GM18526 (cell line): ENCODE results near the gene ABCC3.

Experiments used
- POLR2A ChIP-seq: IDR thresholded peaks from 3 replicates; pipeline ENCODE4 v1.6.1; 2011; ENCODE audit not compliant: insufficient read length; ENCODE audit errors: extremely low read depth

ABCC3 gene, protein sequence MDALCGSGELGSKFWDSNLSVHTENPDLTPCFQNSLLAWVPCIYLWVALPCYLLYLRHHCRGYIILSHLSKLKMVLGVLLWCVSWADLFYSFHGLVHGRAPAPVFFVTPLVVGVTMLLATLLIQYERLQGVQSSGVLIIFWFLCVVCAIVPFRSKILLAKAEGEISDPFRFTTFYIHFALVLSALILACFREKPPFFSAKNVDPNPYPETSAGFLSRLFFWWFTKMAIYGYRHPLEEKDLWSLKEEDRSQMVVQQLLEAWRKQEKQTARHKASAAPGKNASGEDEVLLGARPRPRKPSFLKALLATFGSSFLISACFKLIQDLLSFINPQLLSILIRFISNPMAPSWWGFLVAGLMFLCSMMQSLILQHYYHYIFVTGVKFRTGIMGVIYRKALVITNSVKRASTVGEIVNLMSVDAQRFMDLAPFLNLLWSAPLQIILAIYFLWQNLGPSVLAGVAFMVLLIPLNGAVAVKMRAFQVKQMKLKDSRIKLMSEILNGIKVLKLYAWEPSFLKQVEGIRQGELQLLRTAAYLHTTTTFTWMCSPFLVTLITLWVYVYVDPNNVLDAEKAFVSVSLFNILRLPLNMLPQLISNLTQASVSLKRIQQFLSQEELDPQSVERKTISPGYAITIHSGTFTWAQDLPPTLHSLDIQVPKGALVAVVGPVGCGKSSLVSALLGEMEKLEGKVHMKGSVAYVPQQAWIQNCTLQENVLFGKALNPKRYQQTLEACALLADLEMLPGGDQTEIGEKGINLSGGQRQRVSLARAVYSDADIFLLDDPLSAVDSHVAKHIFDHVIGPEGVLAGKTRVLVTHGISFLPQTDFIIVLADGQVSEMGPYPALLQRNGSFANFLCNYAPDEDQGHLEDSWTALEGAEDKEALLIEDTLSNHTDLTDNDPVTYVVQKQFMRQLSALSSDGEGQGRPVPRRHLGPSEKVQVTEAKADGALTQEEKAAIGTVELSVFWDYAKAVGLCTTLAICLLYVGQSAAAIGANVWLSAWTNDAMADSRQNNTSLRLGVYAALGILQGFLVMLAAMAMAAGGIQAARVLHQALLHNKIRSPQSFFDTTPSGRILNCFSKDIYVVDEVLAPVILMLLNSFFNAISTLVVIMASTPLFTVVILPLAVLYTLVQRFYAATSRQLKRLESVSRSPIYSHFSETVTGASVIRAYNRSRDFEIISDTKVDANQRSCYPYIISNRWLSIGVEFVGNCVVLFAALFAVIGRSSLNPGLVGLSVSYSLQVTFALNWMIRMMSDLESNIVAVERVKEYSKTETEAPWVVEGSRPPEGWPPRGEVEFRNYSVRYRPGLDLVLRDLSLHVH (N-terminal part only)

DNA sequence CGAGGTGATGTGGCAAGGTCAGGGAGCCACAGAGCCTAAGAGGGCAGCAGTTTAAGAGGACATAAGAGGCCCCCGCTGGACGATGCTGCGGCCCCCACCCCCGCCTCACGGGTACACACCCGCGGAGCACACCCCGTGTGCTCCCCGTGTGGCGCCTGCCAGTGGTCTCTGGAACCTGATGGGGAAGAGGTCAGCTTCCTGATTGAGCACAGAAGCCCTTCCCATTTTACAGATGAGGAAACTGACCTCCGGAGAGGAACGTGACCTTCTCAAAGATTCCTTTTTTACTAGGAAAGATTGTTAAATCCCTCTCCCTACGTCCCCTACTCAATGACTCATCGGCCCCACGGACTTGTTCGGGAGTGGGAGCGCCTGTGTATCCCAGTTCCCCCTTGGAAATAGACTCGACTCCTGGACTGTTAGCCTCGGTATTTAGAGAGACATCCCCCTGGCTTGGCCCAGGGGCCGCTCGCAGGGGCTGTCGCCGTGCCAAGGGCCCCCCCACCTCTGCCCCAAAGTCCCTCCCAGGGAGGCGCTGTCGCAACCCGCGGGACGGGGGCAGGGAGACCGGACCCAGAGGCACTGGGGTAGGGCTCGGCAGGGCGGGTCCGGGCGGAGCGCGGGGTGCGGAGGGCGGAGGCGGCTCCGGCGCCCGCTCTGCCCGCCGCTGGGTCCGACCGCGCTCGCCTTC lies at the start of gene ABCC3:
Gene ABCC3 (plus strand): TSS at position 658 of the 691 bp plus-strand sequence. CDS start 56 bp downstream, outside the sequence.
- no peak for TF ChIP-seq POLR2A

DNA sequence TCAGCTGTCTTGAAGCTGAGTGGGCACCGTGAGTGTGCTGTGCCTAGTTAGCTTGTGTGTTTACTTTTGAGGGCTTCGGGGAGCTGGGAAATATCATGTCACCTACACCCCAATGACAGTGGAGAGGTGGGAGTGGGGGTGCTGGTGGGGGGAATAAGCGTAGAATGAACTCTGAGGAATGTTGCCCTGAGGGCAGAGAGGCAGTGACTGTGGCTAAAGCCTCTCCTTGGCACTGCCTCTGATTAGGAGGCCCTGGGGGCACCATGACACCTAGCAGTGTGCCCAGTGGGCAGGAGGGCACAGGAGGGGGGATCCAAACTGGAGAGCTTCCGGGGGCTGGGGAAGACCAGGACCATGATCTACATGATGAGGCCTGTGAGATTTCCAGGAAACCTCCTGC lies 49.3 kb upstream of the ABCC3 start:
- no peak for TF ChIP-seq POLR2A

DNA sequence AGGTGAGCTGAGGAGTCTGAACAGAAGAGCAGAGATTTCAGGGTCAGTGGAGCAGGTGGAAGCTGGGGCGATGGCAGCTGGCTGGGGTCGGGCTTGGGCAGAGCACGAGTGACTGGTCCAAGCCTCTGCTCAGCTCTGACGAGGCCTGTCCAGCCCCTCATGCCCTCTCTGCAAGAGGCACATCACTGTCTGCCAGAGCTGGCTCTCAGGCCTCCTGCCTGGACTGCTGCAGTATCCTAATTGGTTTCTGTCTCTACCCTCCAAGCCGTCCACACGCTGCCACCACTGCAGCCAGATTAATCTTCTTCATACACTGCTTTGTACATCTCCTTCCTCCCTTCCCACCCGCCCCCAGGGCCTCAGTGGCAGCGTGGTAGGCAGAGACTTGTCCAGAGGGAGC lies 48.8 kb upstream of the ABCC3 start:
- TF ChIP-seq POLR2A: no peak

DNA sequence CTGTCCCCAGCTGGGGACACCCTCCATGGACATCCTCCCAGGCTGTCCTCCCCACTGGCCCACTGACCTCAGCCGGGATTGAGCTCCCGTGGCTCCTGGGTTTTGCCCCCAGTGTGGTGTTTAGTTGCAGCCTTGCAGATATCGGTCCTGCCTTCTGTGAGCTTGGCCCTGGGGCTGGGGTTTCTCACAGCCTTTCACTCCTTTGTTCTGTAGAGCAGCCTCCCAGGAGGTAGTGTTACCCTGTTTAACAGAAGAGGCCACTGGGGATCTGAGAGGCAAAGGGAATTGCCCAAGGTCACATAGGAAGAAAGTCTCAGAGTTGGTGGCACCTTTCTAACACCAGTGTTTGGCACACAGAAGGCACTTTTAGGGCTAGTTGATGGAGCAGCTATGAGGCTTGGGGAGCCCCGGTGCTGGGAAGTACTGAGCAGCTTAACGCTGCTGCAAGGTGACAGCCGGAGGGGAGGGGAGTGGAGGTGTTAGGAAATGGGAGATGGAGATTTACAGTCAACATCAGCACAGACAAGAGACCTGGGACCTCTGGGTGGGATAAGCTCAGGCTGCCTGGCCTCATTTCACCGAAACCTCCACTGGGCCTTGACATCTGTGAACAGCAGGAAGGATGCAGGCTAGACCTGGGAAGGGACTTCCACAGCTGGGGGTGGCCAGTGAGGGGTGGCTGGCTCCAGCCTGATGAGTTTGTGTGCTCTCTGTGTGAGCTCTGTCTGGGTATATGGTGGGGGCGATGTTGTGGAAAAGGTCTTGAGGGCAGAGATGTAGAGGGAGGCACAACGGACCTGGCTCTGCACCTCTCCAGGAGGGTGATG lies 48.0 kb upstream of the ABCC3 start:
- TF ChIP-seq POLR2A: no peak

DNA sequence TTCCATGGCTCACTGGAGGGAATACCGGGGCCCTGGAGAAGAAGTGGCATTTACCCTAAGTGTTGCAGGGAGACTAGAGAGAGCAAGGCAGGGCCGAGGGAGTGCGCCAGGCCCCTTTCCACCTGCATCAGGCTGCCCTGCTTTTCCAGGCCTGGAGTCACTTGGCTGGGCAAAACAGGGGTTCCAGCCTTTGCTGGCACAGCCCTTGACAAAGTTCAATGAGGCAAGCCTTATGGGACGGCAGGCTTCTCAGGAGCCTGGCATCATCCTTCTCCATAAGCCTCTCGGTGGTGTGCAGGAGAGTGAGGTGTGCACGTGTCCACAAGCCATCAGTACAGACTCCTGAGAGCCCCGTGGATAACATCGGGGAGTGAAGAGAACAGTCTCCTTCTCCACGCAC lies 47.1 kb upstream of the ABCC3 start:
- no peak for TF ChIP-seq POLR2A

DNA sequence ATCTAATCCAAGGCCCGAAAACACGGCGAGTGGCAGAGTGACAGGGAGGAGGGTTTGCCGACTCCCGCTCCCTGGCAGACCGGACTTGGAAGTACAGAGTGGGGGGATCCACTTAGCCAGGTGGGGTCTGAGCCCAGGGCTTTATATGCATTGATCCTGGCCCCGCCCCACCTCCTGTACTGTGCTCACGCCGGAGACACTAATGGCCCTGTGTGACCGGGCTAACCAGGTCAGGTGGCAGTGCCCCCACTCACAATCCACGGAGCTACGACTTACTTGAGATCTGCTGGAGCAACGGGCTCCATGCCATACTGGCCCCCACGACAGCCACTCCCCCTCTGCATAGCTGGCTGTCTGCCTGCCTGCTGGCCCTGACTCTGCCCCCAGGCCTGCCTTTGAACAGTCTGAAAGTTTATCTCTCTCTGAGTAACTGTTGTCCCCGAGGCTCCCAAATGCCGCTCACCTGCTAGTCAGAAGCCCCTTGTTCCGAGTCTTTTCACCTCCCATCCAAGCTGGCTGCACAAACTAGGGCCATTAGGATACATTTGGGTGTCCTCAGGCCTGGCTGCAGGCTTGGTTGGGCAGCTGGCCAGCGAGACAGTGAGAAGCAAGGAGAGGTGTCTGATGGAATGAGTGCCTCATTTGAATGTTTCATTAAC lies 46.2 kb upstream of the ABCC3 start:
- no peak for TF ChIP-seq POLR2A

DNA sequence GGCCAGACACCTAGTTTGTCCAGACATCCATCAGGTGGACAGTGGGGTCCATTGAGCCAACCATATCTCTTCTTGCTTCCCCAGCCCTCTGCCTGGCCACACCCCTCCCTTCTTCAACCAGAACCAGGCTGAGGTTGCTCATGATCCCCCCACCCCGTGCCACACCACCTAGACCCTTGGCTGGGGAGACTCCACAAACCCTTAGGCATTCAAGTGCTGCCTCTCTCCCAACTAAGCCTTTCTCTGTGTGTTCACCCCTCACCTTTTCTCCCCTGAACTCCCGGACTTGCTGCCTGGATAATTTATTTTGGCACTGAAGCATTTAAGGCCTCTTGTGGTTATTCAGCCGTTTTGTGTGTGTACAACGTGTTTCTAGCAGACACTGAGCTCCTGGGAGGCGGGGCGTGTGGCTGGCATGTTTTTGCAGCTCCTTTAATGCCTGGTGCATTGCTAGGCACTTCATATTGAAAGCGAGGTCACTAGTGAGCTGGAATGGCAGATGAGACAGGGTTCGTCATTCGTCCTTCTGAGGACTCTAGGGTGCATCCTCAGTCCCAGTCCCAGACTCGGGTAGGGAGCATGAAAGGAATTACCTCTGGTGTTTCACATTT lies 45.5 kb upstream of the ABCC3 start:
- TF ChIP-seq POLR2A: no peak

DNA sequence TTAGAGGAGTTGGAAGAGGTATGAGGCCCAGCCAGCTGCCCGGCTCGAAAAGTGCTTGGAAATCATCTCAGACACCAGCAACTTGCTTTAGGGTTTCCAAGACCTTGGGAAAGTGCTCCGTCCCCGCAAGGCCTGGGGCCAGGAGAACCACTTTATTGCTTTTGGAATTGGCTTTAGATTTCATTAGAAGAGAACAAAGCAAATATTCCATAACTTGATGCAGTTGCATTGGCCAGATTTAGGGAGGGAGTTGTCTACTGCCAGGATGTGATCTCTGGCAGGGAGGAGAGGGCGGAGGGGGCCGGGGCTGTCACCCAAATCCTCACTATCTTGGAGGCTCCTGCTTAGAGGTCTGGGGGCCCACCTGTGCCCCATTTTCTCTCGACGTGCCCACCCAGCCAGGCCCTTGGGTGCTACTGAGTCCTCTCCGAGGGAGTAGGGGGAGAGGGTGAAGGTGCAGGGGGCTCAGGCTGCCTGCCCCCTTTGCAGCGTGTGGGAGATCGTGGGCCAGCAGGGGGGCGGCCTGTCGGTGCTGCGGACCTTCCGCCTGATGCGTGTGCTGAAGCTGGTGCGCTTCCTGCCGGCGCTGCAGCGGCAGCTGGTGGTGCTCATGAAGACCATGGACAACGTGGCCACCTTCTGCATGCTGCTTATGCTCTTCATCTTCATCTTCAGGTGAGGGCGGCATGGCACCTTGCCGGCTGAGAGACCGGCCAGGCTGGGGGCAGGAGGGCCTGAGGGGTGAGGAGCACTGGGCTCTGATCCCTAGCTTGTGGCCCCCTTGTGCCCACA lies 43.5 kb upstream of the ABCC3 start:
- no peak for TF ChIP-seq POLR2A

DNA sequence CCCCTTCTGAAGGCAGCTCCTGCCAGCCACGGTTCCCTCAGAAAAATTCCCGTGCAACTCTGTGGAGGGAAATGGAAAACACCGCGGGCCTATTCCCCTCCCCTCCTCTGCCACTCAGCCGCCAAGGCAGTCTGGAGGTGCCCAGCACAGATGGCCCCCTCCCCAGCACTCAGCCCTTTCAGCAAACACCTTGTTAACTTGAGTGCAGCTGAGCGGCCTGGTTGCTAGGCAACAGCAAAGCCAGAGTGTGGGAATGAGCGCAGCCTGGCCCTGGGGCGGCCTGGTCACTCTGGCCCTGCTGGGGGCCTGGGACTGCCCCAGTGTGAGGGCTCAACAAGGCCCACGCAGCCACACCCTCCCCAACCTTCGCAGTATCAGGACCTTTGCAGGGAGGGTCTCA lies 41.4 kb upstream of the ABCC3 start:
- no peak for TF ChIP-seq POLR2A

DNA sequence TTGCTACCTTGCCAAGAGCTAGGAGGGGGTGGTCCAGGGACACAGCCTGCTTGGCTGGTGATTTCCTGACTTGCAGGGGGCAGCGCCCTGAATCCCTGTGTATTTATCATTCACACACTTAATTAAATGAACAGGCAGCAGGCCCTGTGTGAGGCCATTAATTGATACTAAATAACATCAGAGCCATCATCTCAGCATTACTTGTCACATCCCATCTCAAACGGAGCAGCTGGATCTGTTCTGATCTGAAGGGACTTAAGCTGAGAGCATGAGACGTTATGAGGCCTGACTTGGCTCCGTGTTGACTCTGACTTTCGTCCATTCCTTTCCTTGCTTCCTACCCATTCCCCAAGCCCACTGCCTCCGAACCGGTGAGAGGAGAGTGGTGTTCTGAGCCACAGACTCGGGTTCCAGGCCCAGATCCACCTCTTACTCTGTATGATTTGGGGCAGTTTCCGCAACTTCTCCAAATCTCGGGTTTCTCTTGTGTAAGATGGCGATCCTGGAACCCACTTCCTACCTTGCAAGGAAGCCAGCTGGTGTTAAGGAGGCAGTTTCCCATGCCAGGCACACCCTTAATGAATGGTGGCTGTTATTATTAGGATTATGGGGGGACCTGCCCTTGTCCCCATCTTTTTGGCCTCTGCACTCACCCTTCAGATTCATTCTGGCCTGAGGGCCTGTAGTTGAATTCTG lies 40.4 kb upstream of the ABCC3 start:
- no peak for TF ChIP-seq POLR2A

DNA sequence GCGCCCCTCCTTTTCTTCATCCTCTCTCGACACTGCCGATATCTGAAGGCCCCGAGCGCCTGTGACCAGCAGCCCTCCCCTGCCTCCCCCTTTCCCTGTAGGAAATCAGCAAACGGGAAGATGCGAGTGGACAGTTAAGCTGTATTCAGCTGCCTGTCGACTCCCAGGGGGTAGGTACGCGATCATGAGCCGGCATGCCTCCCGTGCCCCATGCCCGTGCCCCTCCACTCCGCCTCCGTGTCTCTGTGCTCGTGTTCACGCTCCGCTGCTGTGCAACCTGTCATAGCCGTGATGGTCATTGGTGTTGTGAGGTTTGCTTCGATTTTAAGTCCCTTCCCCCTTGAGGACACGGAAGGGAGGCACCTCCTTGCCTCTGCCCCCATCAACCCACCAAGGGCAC lies 39.8 kb upstream of the ABCC3 start:
- TF ChIP-seq POLR2A: no peak
